ENCODE data around the gene ZNF688. TPM values are rescaled to one million over a fixed set of nuclear protein-coding genes. Genes with fewer than 3 reads are reported as not detected.

ZNF688 gene
- total RNA-seq, 1 donor from 2014 or later: 5.4 TPM

- no peaks in the 10 kb centered on the region for H4K20me1 ChIP-seq (ENCODE audit: insufficient read depth, low read length)
- no peak overlapping the region for H2AFZ ChIP-seq (ENCODE audit: low read depth, low read length)
These were observed 6.0 kb downstream of the ZNF688 start for GRCh38 chr16:30565526-30565925.

GRCh38 chr16:30562021-30562420 is 9.5 kb downstream of the ZNF688 start:
- no peak overlapping the region for H3K4me3 ChIP-seq (ENCODE audit: insufficient read depth, low read depth, low read length)
- H3K79me2 ChIP-seq (ENCODE audit: insufficient read depth, low read length): peaks cover 10% of the 10 kb centered on the region
- no peaks in the 10 kb centered on the region for H3K9me3 ChIP-seq (ENCODE audit: insufficient read depth, low read depth, low read length)
- no peak overlapping the region for H3K4me2 ChIP-seq (ENCODE audit: low read length)
- H3K9ac ChIP-seq (ENCODE audit: low read length): no peak overlapping the region
- DNase-seq (ENCODE audit: low read depth): no peak
- peaks cover 6% of the 10 kb centered on the region for H3K4me1 ChIP-seq (ENCODE audit: insufficient read depth, low read length)
- Mint-ChIP-seq H3K4me1 (ENCODE audit: low read depth, unreplicated experiment) (no peaks in the 10 kb centered on the region), H3K9me3 (ENCODE audit: unreplicated experiment) (no peaks in the 10 kb centered on the region), H3K27me3 (ENCODE audit: low read depth, unreplicated experiment) (peaks cover 18% of the 10 kb centered on the region), H3K4me3 (ENCODE audit: unreplicated experiment) (no peak overlapping the region), H3K36me3 (ENCODE audit: low read depth, unreplicated experiment) (no peaks in the 10 kb centered on the region), H3K27ac (ENCODE audit: unreplicated experiment) (no peak overlapping the region)
- no peak overlapping the region for H2AFZ ChIP-seq (ENCODE audit: low read depth, low read length)
- H4K20me1 ChIP-seq (ENCODE audit: insufficient read depth, low read length): no peaks in the 10 kb centered on the region
- H3K36me3 ChIP-seq (ENCODE audit: insufficient read depth, low read length): no peaks in the 10 kb centered on the region
- TF ChIP-seq EZH2 (IDR thresholded peaks at IDR 0.05; ENCODE audit: insufficient read depth, low read length) (no peak), CTCF (IDR thresholded peaks at IDR 0.05; ENCODE audit: insufficient read depth, low read depth, low read length) (no peak)
- FAIRE-seq: no peak
- H3K27ac ChIP-seq (ENCODE audit: low read depth, low read length): no peak overlapping the region
- no peaks in the 10 kb centered on the region for H3K27me3 ChIP-seq (ENCODE audit: insufficient read depth, low read length)

More at GRCh38 chr16:30565526-30565925, 6.0 kb downstream of the ZNF688 start:
- Histone ChIP-seq H3K9me3 (ENCODE audit: insufficient read depth, low read depth, low read length) (no peaks in the 10 kb centered on the region), H3K27ac (ENCODE audit: low read depth, low read length) (no peak overlapping the region), H3K36me3 (ENCODE audit: insufficient read depth, low read length) (no peaks in the 10 kb centered on the region), H3K4me3 (ENCODE audit: insufficient read depth, low read depth, low read length) (no peak overlapping the region), H3K79me2 (ENCODE audit: insufficient read depth, low read length) (no peaks in the 10 kb centered on the region), H3K9ac (ENCODE audit: low read length) (no peak overlapping the region), H3K4me1 (ENCODE audit: insufficient read depth, low read length) (no peaks in the 10 kb centered on the region), H3K4me2 (ENCODE audit: low read length) (no peak overlapping the region), H3K27me3 (ENCODE audit: insufficient read depth, low read length) (no peaks in the 10 kb centered on the region)
- FAIRE-seq: no peak
- TF ChIP-seq CTCF (IDR thresholded peaks at IDR 0.05; ENCODE audit: insufficient read depth, low read depth, low read length) (no peak), EZH2 (IDR thresholded peaks at IDR 0.05; ENCODE audit: insufficient read depth, low read length) (no peak)
- no peaks in the 10 kb centered on the region for H3K36me3 Mint-ChIP-seq (ENCODE audit: low read depth, unreplicated experiment)
- H3K4me1 Mint-ChIP-seq (ENCODE audit: low read depth, unreplicated experiment): no peaks in the 10 kb centered on the region
- no peaks in the 10 kb centered on the region for H3K9me3 Mint-ChIP-seq (ENCODE audit: unreplicated experiment)
- H3K27me3 Mint-ChIP-seq (ENCODE audit: low read depth, unreplicated experiment): peaks cover 18% of the 10 kb centered on the region
- no peak overlapping the region for H3K4me3 Mint-ChIP-seq (ENCODE audit: unreplicated experiment)
- no peak overlapping the region for H3K27ac Mint-ChIP-seq (ENCODE audit: unreplicated experiment)
- no peak for DNase-seq (ENCODE audit: low read depth)

- Histone ChIP-seq H3K27me3 (ENCODE audit: insufficient read depth, low read length) (no peaks in the 10 kb centered on the region), H3K4me1 (ENCODE audit: insufficient read depth, low read length) (peaks cover 7% of the 10 kb centered on the region), H3K9ac (ENCODE audit: low read length) (peak overlapping the region; percentile 43), H3K27ac (ENCODE audit: low read depth, low read length) (no peak overlapping the region), H3K79me2 (ENCODE audit: insufficient read depth, low read length) (peaks cover 16% of the 10 kb centered on the region), H3K36me3 (ENCODE audit: insufficient read depth, low read length) (no peaks in the 10 kb centered on the region), H2AFZ (ENCODE audit: low read depth, low read length) (peak overlapping the region; percentile 91), H3K9me3 (ENCODE audit: insufficient read depth, low read depth, low read length) (no peaks in the 10 kb centered on the region), H3K4me3 (ENCODE audit: insufficient read depth, low read depth, low read length) (no peak overlapping the region), H3K4me2 (ENCODE audit: low read length) (peak overlapping the region; percentile 78), H4K20me1 (ENCODE audit: insufficient read depth, low read length) (no peaks in the 10 kb centered on the region)
- no peak overlapping the region for H3K27ac Mint-ChIP-seq (ENCODE audit: unreplicated experiment)
- no peak overlapping the region for H3K4me3 Mint-ChIP-seq (ENCODE audit: unreplicated experiment)
- DNase-seq (ENCODE audit: low read depth): no peak
- no peak for FAIRE-seq
- peaks cover 11% of the 10 kb centered on the region for H3K27me3 Mint-ChIP-seq (ENCODE audit: low read depth, unreplicated experiment)
- H3K4me1 Mint-ChIP-seq (ENCODE audit: low read depth, unreplicated experiment): peaks cover 2% of the 10 kb centered on the region
- TF ChIP-seq CTCF (IDR thresholded peaks at IDR 0.05; ENCODE audit: insufficient read depth, low read depth, low read length): no peak
- no peak for TF ChIP-seq EZH2 (IDR thresholded peaks at IDR 0.05; ENCODE audit: insufficient read depth, low read length)
- no peaks in the 10 kb centered on the region for H3K36me3 Mint-ChIP-seq (ENCODE audit: low read depth, unreplicated experiment)
- no peaks in the 10 kb centered on the region for H3K9me3 Mint-ChIP-seq (ENCODE audit: unreplicated experiment)
These were observed 10.3 kb downstream of the ZNF688 start for GRCh38 chr16:30561089-30561816.

Data from astrocyte (in vitro differentiated cells and primary cell).